Measurements from ENCODE around the gene WSB2.

- TF ChIP-seq JUNB (CRISPR knock-in tag; conservative IDR thresholded peaks at IDR 0.05) (no peak), ZBTB8A (IDR thresholded peaks at IDR 0.05; ENCODE audit: partially characterized antibody) (no peak), TAF1 (IDR thresholded peaks at IDR 0.05; ENCODE audit: control insufficient read depth, extremely low read depth, insufficient read depth, low read length, severe bottlenecking) (no peak), FOXK2 (conservative IDR thresholded peaks at IDR 0.05 in 1 of 2, IDR thresholded peaks at IDR 0.05 in 1 of 2; ENCODE audit: low read depth in 2 of 2) (no peak), MAFG (tag; conservative IDR thresholded peaks at IDR 0.05) (no peak), ESRRA (IDR thresholded peaks at IDR 0.05; ENCODE audit: borderline replicate concordance, low read depth) (no peak), SIN3A (IDR thresholded peaks at IDR 0.05; ENCODE audit: borderline replicate concordance in 2 of 2, control insufficient read depth in 1 of 2, low read depth in 2 of 2, low read length in 2 of 2) (no peak), ZEB2 (IDR thresholded peaks at IDR 0.05) (no peak), MCM3 (IDR thresholded peaks at IDR 0.05) (no peak), ETV6 (IDR thresholded peaks at IDR 0.05; ENCODE audit: borderline replicate concordance in 1 of 2, low read depth in 2 of 2, low read length in 1 of 2) (no peak), ETV6 (CRISPR knock-in tag; IDR thresholded peaks at IDR 0.05; ENCODE audit: borderline replicate concordance) (no peak), MYC (IDR thresholded peaks at IDR 0.05; ENCODE audit: low read depth, low read length) (no peak), MYC (CRISPR knock-in tag; IDR thresholded peaks at IDR 0.05; ENCODE audit: borderline replicate concordance, low read depth) (no peak), POLR2A (conservative IDR thresholded peaks at IDR 0.05) (no peak), KDM1A (IDR thresholded peaks at IDR 0.05) (no peak)
These were observed 4.4 kb upstream of the WSB2 start for GRCh38 chr12:118065380-118065779.

Measured in K562 (cell line).